ENCODE results near the gene MCOLN1. TPM values are rescaled to one million over a fixed set of nuclear protein-coding genes. Genes with fewer than 3 reads are reported as not detected.

MCOLN1 gene
- total and polyA plus RNA-seq, 2 donors (not counting 3 experiments of a cell fraction or from before 2014, with no cell fraction given): 23.0 to 60.9 TPM

DNA sequence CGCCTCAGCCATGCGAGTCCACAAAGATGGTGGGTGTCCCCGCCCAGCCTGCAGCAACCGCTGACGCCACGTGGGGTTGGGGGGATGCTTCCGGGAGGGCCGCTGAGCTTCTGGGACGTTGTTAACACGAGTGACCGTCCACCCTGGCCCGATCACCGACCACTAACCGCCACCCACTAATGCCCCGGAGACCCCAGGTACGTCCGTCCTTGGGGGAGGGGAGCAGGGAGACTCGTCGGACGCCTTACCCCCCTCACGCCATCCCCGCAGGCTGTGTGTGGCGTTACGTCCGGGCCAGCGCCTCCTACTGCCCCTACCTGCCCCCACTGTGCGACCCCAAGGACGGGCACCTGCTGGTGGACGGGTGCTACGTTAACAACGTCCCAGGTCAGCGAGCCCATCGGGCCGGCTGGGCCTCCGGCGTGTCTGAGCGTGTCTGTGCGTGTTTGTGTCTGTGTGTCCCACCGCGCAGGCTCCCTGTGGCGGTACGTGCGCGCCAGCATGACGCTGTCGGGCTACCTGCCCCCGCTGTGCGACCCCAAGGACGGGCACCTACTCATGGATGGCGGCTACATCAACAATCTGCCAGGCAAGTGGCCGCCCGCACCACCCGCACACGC lies 34.4 kb downstream of the MCOLN1 start:
- dilution Hi-C loops (cut with MboI; ENCODE audit: extremely low pct_ligation_motif_present, low sequenced_read_pairs): no loop called here
- no TSS peak for BruUV-seq (replicated peaks)
- Histone ChIP-seq H3K9me3 (replicated peaks; ENCODE audit: control insufficient read depth, insufficient read depth, low read length) (no peaks in the 10 kb centered on the region), H3K4me1 (ENCODE audit: control insufficient read depth, extremely low read depth, insufficient read depth, low read length) (no peaks in the 10 kb centered on the region), H3K36me3 (ENCODE audit: control insufficient read depth in 2 of 2, extremely low read depth in 1 of 2, insufficient read depth in 2 of 2, low read length in 2 of 2) (peaks cover 3 to 43% of the 10 kb centered on the region in 2 experiments), H3K9me1 (replicated peaks; ENCODE audit: control insufficient read depth, extremely low read depth, insufficient read depth, low read length) (no peaks in the 10 kb centered on the region), H3K27me3 (ENCODE audit: control insufficient read depth in 2 of 2, insufficient read depth in 2 of 2, low read length in 2 of 2) (no peaks in the 10 kb centered on the region), H2AFZ (ENCODE audit: low read depth, low read length) (no peak overlapping the region), H3K27ac (ENCODE audit: insufficient read depth, low read depth, low read length) (no peak overlapping the region), H4K20me1 (replicated peaks; ENCODE audit: control insufficient read depth, extremely low read depth, insufficient read depth, low read length) (no peaks in the 10 kb centered on the region), H3K79me2 (ENCODE audit: control insufficient read depth, insufficient read depth, low read length) (no peaks in the 10 kb centered on the region), H3K4me2 (ENCODE audit: insufficient read depth, low read length) (no peak overlapping the region), H3K9ac (replicated peaks; ENCODE audit: extremely low read depth, insufficient read depth, low read length) (no peak overlapping the region), H3K4me3 (replicated peaks in 1 of 3; ENCODE audit: insufficient read depth in 1 of 3, low read depth in 1 of 3, low read length in 3 of 3) (no peak overlapping the region)
- TF ChIP-seq CTCF (IDR thresholded peaks at IDR 0.05; ENCODE audit: extremely low read depth in 1 of 2, insufficient read depth in 1 of 2, low read depth in 1 of 2, low read length in 2 of 2): no peak
- no peak for TF ChIP-seq EZH2 (IDR thresholded peaks at IDR 0.05; ENCODE audit: borderline replicate concordance, low read depth, low read length, severe bottlenecking)
- no peak for TF ChIP-seq FOS (IDR thresholded peaks at IDR 0.05; ENCODE audit: borderline replicate concordance, insufficient read depth, low read length)
- no peak for TF ChIP-seq POLR2A (IDR thresholded peaks at IDR 0.05; ENCODE audit: low read depth, low read length)
- no peak for FAIRE-seq
- CTCF ChIA-PET: interaction anchor here (3.6 kb wide), 1 partner anchor 11 kb away, joined by 22 read pairs; no protein-coding TSS in a partner anchor
- no peak for DNase-seq (ENCODE audit: low read depth, low spot score)
- POLR2A ChIA-PET: no interaction called here
- intact Hi-C loops (cut with micrococcal nuclease): no loop called here

DNA sequence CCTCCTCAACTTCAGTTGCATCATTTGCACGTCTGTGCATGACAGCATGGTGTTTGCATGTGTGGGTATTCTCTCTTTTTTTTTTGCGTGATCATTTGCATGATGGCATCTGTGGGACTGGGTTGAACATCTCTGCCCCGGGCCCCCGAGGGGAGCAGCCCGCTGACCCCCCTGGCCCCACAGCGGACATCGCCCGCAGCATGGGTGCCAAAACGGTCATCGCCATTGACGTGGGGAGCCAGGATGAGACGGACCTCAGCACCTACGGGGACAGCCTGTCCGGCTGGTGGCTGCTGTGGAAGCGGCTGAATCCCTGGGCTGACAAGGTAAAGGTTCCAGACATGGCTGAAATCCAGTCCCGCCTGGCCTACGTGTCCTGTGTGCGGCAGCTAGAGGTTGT lies 36.2 kb downstream of the MCOLN1 start:
- ChIA-PET POLR2A (interaction anchor here (0.5 kb wide), 2 partner anchors 10 to 343 kb away, joined by 3 to 5 read pairs; no protein-coding TSS in a partner anchor), CTCF (interaction anchor here (3.6 kb wide), 1 partner anchor 10 kb away, joined by 22 read pairs; no protein-coding TSS in a partner anchor)
- H3K4me3 ChIP-seq (replicated peaks in 1 of 3; ENCODE audit: insufficient read depth in 1 of 3, low read depth in 1 of 3, low read length in 3 of 3): no peak overlapping the region
- H3K9ac ChIP-seq (replicated peaks; ENCODE audit: extremely low read depth, insufficient read depth, low read length): no peak overlapping the region
- intact Hi-C loops (cut with micrococcal nuclease) (no loop called here), dilution Hi-C loops (cut with MboI; ENCODE audit: extremely low pct_ligation_motif_present, low sequenced_read_pairs) (no loop called here)
- no peak overlapping the region for H3K27ac ChIP-seq (ENCODE audit: insufficient read depth, low read depth, low read length)
- no peaks in the 10 kb centered on the region for H3K27me3 ChIP-seq (ENCODE audit: control insufficient read depth in 2 of 2, insufficient read depth in 2 of 2, low read length in 2 of 2)
- no TSS peak for BruUV-seq (replicated peaks)
- H3K79me2 ChIP-seq (ENCODE audit: control insufficient read depth, insufficient read depth, low read length): no peaks in the 10 kb centered on the region
- no peak overlapping the region for H2AFZ ChIP-seq (ENCODE audit: low read depth, low read length)
- no peaks in the 10 kb centered on the region for H4K20me1 ChIP-seq (replicated peaks; ENCODE audit: control insufficient read depth, extremely low read depth, insufficient read depth, low read length)
- H3K4me1 ChIP-seq (ENCODE audit: control insufficient read depth, extremely low read depth, insufficient read depth, low read length): no peaks in the 10 kb centered on the region
- FAIRE-seq (no peak), DNase-seq (ENCODE audit: low read depth, low spot score) (no peak)
- no peaks in the 10 kb centered on the region for H3K9me1 ChIP-seq (replicated peaks; ENCODE audit: control insufficient read depth, extremely low read depth, insufficient read depth, low read length)
- H3K36me3 ChIP-seq (ENCODE audit: control insufficient read depth in 2 of 2, extremely low read depth in 1 of 2, insufficient read depth in 2 of 2, low read length in 2 of 2): peaks cover 3 to 41% of the 10 kb centered on the region in 2 experiments
- H3K4me2 ChIP-seq (ENCODE audit: insufficient read depth, low read length): no peak overlapping the region
- TF ChIP-seq MYC (IDR thresholded peaks at IDR 0.05; ENCODE audit: low read depth, low read length) (no peak), CTCF (IDR thresholded peaks at IDR 0.05; ENCODE audit: extremely low read depth in 1 of 2, insufficient read depth in 1 of 2, low read depth in 1 of 2, low read length in 2 of 2) (no peak), JUN (IDR thresholded peaks at IDR 0.05; ENCODE audit: borderline replicate concordance, insufficient read depth, insufficient read length, low read depth) (no peak), FOS (IDR thresholded peaks at IDR 0.05; ENCODE audit: borderline replicate concordance, insufficient read depth, low read length) (no peak), MAX (IDR thresholded peaks at IDR 0.05; ENCODE audit: insufficient read depth, insufficient read length) (no peak), GATA2 (IDR thresholded peaks at IDR 0.05; ENCODE audit: insufficient read depth, insufficient read length, low read depth, low read length) (no peak), POLR2A (IDR thresholded peaks at IDR 0.05; ENCODE audit: low read depth, low read length) (no peak), POLR2AphosphoS5 (IDR thresholded peaks at IDR 0.05; ENCODE audit: insufficient read depth, low read depth, low read length) (no peak), EZH2 (IDR thresholded peaks at IDR 0.05; ENCODE audit: borderline replicate concordance, low read depth, low read length, severe bottlenecking) (no peak)
- H3K9me3 ChIP-seq (replicated peaks; ENCODE audit: control insufficient read depth, insufficient read depth, low read length): no peaks in the 10 kb centered on the region
